GM12873 (cell line): Measurements from ENCODE around the gene CSH2.
A peak's percentile ranks its signal among the peaks of the same experiment; 100 is the strongest.

Experiments used
- TF ChIP-seq, protein P1 (sequence below): IDR thresholded peaks from 2 replicates; pipeline ENCODE4 v1.5.1; 2012; ENCODE audit warnings: low read depth, mild to moderate bottlenecking, moderate library complexity, low read length, control low read depth; ENCODE audit not compliant: insufficient read depth; ENCODE audit errors: missing control alignments

CSH2 gene

GRCh38 chr17:63837480-63837879 is 36.0 kb downstream of the CSH2 start:
- TF ChIP-seq, protein P1, sequence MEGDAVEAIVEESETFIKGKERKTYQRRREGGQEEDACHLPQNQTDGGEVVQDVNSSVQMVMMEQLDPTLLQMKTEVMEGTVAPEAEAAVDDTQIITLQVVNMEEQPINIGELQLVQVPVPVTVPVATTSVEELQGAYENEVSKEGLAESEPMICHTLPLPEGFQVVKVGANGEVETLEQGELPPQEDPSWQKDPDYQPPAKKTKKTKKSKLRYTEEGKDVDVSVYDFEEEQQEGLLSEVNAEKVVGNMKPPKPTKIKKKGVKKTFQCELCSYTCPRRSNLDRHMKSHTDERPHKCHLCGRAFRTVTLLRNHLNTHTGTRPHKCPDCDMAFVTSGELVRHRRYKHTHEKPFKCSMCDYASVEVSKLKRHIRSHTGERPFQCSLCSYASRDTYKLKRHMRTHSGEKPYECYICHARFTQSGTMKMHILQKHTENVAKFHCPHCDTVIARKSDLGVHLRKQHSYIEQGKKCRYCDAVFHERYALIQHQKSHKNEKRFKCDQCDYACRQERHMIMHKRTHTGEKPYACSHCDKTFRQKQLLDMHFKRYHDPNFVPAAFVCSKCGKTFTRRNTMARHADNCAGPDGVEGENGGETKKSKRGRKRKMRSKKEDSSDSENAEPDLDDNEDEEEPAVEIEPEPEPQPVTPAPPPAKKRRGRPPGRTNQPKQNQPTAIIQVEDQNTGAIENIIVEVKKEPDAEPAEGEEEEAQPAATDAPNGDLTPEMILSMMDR: no peak

DNA sequence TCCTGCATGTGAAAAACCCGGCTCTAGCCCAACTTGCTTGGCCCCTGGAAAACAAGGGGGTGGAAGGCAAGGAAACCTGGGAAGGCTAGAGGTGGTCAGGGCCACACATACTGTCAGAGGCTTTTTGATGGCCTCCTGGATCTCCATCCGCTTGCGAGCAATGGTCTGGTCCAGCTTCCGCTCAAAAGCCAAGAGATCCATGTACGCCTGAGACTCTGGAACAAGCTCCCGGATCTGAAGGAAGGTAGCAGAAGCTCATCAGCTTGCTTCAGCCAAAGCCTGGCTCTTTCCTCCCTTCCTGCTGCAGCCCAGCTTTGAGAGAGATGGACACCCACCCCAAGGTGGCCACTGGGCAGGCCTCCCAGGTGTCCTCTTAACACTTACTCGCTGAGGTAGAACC is 36.7 kb downstream of the CSH2 start:
- TF ChIP-seq, protein P1: no peak

- TF ChIP-seq, protein P1: no peak
Measured at GRCh38 chr17:63835167-63835720, 38.2 kb downstream of the CSH2 start.

GRCh38 chr17:63834431-63835166 is 38.9 kb downstream of the CSH2 start:
- TF ChIP-seq, protein P1: peak; percentile 71

DNA sequence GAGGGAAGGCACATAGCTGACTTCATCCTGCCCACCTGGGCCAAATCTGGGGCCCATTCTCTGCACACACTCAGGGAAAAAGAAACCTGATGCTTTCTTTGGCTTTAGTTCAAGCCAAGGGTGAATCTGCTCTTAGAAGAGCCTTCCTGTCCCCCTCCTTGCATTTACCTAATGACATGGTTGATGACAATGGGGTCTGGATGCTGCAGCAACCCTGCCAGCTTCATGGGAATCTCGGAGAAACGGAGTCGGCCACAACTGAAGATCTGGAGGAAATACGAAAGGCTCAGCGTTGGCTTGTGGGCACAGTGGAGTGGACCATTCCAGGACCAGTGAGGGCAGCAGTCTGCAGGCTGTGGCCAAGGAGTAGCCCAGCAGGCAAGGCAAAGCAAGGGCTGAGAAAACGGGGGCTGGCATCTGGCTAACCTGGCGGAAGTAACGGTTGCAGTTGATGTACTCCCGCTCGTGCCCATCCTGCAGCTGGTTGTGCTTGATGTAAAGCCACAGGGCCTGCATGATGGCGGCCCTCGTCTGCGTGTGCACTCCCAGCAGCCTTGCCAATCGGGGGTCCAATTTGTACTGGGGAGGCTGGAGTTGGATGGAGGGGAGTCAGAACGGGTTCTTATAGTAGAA is 39.6 kb downstream of the CSH2 start:
- TF ChIP-seq, protein P1: no peak

DNA sequence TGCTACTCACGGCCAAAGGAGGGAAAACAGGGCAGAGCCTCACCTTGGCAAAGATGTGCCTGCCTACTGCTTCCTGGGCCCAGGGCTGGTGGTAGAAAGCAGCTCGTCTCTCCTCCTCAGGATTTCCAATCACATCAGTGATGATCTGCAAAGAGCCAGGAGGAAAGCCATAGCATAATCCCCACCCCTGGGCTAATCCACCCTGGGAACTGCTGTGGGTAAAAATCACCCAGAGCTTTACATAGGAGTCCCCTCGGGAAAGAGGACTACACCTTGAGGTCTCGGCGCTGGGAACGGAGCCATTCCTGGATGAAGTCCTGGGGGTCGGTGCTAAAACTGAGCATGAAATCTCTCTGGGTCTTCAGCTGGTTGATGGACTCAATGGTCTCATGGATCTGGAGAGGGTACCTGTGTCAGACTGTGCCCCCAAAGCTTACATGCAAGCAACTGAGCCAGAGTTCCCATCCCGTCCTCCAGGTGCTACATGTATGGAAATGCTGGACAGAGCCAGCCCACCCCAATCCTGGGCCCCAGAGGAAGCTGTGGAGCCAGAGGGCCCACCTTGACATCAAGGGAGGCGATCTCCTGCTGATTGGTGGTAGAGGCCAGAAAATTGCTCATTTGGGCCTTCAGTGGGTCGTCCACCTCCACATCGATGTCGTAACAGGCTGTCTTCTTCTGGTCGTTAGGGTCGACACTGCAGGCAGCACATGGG is 40.3 kb downstream of the CSH2 start:
- TF ChIP-seq, protein P1: no peak

- TF ChIP-seq, protein P1: peak; percentile 13
Measured at GRCh38 chr17:63832455-63832854, 41.0 kb downstream of the CSH2 start.
